AG09309 (cell line): Measurements from ENCODE around the gene DVL1.

ENCODE experiments used
- DNase-seq: peaks from one replicate; pipeline ENCODE4 v3.0.0-alpha.2; 2010; ENCODE audit warnings: low read depth
- H3K4me3 ChIP-seq: 2 replicates; pipeline ENCODE4 v1.5.1; 2011; ENCODE audit warnings: mild to moderate bottlenecking, low read depth, low read length, moderate library complexity; ENCODE audit not compliant: control insufficient read depth
- CTCF ChIP-seq: IDR thresholded peaks from 2 replicates; pipeline ENCODE4 v1.5.1; 2011; ENCODE audit warnings: mild to moderate bottlenecking, low read depth, low read length, inconsistent platforms; ENCODE audit not compliant: insufficient read depth, control insufficient read depth; ENCODE audit errors: missing control alignments

Gene DVL1

DNA sequence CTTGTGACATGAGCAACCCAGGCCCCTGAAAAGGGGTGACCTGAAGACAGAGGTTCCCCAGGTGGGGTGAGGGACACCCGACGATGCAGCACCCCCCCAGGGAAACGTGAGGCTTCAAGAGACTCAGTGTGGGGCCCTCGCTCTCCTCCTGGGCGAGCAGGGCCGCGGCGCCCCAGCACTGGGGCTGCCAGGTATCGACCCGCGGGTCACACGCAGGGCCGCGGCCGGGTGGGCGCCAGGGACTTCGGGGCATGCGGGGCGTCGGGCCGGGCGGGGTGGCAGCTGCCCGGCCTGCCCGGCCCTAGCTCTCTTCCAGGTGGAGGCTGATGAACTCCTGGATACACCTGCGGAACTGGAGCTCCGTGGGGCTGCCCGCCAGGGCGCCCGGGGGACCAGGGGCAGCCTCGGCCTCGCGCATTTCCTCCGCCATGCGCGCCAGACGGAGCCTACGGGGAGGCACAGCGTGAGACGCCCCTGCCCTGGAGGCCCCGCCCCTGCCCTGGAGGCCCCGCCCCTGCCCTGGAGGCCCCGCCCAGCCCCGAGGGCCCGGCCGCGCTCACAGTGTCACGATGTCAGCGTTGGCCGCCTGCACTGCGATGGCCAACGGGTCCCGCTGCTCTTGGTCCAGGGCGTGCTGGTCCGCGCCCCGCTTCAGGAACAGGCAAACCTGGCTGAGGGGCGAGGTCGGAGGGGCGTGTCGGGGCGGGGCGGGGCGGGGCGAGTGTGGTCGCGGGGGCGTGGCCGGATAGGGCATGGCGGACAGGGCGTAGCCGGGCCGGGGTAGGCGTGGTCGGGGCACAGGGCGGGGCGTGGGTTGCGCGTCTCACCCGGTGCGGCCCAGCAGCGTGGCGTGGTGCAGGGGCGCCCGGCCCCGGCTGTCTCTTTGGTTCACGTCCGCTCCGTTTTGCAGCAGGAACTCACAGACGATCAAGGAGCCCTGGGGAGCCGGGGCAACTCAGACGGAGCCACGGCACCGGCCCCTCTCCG lies 55.7 kb downstream of the DVL1 start:
- no peak for TF ChIP-seq CTCF
- no peak for DNase-seq
- H3K4me3 ChIP-seq = no peak overlapping the region

DNA sequence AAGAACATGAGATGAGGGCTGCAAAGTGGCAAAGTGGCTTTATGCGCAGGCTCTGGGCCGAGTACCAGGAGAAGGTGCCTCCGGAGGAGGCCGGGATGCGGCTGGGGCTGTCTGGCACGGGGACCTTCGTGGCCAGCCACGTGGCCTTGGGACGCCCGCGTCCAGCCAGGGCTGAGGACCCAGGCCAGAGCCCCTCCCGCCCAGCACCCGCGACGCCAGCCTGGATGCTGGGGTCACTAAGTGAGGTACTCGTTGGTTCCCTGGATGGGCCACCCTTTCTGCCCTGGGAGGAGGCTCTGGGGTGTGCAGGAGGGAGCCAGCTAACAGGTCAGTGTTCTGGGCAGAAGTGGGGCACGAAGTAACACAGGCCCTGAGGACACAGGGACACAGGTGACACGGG lies 56.4 kb downstream of the DVL1 start:
- DNase-seq = no peak
- no peak overlapping the region for H3K4me3 ChIP-seq
- TF ChIP-seq CTCF = no peak

- no peak for DNase-seq
- no peak for TF ChIP-seq CTCF
- H3K4me3 ChIP-seq = no peak overlapping the region
Observed at GRCh38 chr1:1292442-1292779, 56.8 kb downstream of the DVL1 start.

DNA sequence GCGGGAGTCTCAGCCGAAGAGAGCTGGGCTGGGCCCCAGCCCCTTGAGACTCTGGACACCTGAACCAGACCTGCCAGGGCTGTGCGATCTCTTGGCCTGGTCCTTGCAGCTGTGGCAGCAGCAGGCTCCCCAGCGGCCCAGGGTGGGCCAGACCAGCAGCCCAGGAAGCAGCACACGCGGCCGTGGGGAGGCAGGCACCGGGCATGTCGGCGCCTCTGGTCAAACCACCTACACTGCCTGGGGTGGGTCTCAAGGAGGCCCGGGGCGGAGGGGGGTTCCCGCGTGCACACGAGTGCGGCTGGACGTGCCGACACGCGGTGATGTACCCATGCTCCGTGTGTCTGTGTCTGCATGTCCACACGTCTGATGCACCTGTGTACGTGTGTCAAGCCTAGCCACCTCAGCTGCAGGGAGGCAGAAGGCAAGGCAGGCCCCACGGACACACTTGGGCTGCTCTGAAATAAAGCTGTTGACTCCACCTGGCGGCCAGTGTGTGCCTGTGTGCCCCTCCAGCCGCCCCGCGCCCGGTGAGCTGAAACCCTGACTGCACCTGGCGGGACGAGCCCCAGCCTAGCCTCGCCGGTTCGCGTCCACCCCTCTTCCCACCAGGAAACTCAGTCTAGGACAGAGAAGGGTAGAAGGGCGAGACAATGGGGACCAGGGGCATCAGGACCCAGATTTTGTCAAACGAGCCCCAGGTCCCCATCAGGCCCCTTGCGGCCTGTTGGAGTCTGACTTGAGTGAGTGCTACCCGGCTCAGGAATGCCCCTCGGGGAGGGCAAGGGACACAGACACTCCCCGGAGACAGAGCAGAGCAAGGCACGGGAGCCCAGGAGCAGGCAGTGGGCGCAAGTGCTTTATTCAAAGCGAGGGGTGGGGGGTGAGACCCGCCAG lies 57.4 kb downstream of the DVL1 start:
- DNase-seq = no peak
- no peak overlapping the region for H3K4me3 ChIP-seq
- TF ChIP-seq CTCF = peak; percentile 38

GRCh38 chr1:1291023-1291528 lies 58.1 kb downstream of the DVL1 start:
- no peak for TF ChIP-seq CTCF
- H3K4me3 ChIP-seq = no peak overlapping the region
- no peak for DNase-seq

- no peak overlapping the region for H3K4me3 ChIP-seq
- TF ChIP-seq CTCF = peak; percentile 33
- DNase-seq = no peak
Observed at GRCh38 chr1:1290238-1290731, 58.9 kb downstream of the DVL1 start.
